ENCODE data around the gene HLA-DOA.

DNA sequence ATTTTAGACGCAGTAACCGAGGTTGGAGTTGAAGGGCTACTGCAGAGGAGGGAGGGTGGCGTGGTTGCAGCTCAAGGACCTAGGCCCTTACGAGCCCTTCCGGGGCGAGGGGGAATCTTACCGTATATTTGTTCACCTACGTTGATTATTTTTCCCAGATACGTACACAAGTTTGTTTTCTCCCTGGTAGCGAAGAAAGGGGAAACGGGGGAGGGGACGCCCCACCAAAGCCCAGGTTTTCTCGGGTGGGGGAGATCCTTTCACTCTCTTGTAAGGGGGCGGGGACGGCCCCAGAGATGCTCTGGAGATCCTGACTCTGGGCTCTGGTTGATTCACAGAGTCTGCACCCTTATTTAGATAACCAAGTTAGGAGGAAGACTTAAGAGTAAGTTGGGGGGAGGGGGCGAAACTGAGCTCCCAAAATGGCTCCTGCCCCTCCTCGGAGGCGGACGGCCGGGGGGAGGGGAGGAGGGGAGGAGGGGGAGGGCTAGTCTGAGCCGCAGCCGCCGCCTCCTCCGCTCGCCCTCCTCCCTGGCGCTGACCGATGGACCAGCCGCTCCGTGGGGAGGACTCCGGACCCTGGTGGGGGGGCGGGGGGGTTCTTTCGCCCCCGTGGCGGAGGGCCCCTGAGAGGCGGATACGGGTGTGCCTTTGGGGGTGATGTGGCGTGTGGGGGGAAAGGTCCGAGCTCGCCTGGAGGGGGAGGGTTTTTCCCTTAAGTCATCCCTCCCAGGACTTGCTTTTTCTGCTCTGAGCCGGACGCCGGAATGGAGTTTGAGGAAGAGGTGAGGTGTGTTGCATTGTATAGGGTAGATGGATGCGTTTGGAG is 38.8 kb downstream of the HLA-DOA start:
- TF ChIP-seq CTCF (IDR thresholded peaks at IDR 0.05) (no peak), POLR2A (IDR thresholded peaks at IDR 0.05) (no peak)
